Measurements from ENCODE around the gene AP1AR.
"Not testable (repeated sequence)": the region's sequence is repeated elsewhere in the genome, so short reads cannot be mapped to it uniquely, and the experiment has no call there.

Gene AP1AR

GRCh38 chr4:112231779-112232713, at the start of gene AP1AR:
Gene AP1AR, plus strand, starts transcription at chr4:112231787. Its CDS starts 305 bp downstream, at chr4:112232092.
- peak; percentile 51 for DNase-seq (ENCODE audit: low read depth)

DNA sequence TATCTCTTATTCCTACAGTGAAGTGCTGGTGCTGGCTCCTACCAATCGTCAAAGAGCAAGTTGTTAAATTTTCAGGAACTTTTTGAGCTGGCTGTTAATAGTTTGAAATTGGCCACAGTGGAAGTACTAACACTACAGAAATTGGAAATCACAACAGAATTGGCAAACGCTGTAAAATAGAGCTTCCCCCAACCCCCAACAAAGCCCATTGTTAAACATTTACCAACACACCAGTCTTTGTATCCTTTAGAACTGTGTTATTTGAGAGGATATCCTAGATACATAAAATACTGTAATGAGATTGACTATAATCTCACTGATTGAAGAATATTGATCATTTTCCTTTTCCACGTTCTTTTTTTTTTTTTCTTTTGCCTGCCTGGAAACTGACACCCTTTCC, 49.0 kb upstream of the AP1AR start:
- DNase-seq (ENCODE audit: low read depth), result no peak

GRCh38 chr4:112183252-112183651, 48.3 kb upstream of the AP1AR start:
- DNase-seq (ENCODE audit: low read depth), result no peak

DNA sequence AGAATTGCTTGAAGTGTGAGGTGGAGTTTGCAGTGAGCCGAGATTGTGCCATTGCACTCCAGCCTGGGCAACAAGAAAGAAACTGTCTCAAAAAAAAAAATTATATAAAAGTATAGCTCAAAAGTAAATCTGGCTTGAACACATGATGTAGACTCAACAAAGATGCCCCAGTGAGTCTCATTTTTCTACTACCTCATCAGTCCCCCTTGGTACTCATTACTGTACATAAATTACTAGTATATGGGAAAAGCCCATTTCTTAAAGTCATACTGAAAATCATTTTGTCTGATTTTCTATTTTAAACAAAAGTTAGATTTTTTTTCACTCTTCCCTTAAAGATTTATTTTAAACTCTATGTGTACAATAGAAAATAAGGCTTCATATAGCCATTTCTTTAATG, 47.1 kb upstream of the AP1AR start:
- DNase-seq (ENCODE audit: low read depth), result no peak

DNA sequence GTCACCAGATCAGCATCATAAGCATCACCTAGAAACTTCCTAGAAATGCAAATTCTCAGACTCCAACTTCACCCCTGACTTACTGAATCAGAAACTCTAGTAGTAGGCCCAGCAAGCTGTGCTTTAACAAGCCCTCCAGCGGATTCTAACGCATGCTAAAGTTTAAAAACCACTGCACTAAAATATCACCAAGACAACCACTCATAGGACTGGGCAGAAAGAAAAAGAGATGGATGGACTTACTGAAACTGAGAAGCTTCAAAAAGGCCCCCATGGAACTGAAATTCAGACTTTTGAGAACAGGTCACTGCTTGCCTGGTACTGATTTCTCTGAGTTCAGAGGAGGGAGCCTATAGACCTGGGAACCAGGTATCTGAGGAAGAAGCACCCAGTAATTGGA, 46.3 kb upstream of the AP1AR start:
- DNase-seq (ENCODE audit: low read depth), result no peak

- DNase-seq (ENCODE audit: low read depth), result no peak
These were observed 45.6 kb upstream of the AP1AR start for GRCh38 chr4:112185740-112186670.

DNA sequence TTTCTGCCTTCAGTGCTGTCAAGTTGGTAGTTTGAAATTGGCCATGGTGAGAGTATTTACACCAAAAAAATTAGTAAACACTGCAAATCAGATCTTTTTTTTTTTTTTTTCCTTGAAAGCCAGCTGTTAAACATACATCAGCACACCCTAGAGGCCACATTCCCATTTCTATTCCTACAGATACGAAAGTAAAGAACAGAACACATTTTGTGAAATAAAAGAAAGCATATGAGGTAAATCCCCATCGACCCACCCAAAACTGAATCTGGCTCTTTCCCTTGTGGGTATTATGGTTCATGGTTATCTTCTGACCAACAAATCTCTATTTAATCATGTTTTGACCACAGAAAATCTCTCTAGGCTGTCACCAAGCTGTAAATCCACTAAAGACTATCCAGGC, 41.8 kb upstream of the AP1AR start:
- DNase-seq (ENCODE audit: low read depth), result no peak

- no peak for DNase-seq (ENCODE audit: low read depth)
These were observed 40.9 kb upstream of the AP1AR start for GRCh38 chr4:112190684-112191083.

GRCh38 chr4:112196461-112196860, 35.1 kb upstream of the AP1AR start:
- no peak for DNase-seq (ENCODE audit: low read depth)

DNA sequence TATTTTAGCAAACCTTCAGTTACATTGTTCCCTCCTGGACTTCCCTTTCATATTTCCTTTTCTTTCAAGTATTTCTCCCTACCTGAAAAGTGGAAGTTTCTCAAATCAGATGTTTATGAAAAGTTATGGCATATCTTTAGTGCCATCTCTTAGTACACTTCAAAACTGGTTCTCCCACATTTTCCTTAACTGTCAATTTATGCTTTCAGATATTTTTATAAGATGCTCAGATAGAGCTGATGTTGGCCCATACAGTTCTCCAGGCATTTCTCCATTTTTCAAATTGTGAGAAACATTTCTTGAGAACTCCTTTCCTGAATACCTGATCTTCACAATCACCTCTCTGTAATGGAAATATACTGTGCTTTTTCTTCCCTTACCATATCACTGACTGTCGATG, 32.5 kb upstream of the AP1AR start:
- no peak for DNase-seq (ENCODE audit: low read depth)

GRCh38 chr4:112201915-112202505, 29.6 kb upstream of the AP1AR start:
- DNase-seq (ENCODE audit: low read depth), result no peak

GRCh38 chr4:112203593-112203992, 28.0 kb upstream of the AP1AR start:
- DNase-seq (ENCODE audit: low read depth), result no peak

- DNase-seq (ENCODE audit: low read depth), result no peak
These were observed 25.2 kb upstream of the AP1AR start for GRCh38 chr4:112206431-112206830.

DNA sequence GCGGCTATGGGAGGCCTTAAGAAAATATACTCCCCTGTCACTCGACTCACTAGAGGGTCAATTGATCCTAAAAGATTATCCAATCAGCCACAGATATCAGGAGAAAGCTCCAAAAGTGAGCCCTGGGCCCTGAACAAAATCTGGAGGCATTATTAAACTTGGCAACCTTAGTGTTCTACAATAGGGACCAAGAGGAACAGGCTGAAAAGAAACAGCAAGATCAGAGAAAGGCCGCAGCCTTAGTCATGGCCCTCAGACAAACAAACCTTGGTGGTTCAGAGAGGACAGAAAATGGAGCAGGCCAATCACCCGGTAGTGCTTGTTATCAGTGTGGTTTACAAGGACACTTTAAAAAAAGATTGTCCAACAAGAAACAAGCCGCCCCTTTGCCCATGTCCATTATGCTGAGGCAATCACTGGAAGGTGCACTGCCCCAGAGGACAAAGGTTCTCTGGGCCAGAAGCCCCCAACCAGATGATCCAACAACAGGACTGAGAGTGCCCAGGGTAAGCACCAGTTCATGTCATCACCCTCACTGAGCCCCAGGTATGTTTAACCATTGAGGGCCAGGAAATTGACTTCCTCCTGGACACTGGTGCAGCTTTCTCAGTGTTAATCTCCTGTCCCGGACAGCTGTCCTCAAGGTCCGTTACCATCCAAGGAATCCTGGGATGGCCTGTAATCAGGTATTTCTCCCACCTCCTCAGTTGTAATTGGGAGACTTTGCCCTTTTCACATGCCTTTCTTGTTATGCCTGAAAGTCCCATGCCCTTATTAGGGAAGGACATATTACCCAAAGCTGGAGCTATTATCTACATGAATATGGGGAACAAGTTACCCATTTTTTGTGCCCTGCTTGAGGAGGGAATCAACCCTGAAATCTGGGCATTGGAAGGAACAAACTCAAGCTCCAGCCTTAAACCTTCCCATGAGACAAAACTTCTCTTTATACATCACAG, 23.2 kb upstream of the AP1AR start:
- DNase-seq (ENCODE audit: low read depth), result not testable (repeated sequence)

DNA sequence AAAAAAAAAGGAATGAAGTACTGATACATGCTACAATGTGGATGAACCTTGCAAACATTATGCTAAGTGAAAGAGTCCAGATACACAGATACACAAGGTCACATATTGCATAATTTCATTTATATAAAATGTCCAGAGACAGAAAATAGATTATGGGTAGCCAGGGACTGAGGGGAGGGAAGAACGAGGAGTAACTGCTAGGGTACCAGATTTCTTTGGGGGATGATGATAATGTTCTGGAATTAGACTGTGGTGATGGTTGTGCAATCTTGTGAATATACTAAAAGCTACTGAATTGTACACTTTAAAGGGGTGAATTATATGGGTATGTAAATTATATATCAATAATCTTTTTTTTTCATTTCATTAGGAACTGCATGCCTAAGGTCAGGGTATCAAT, 20.8 kb upstream of the AP1AR start:
- DNase-seq (ENCODE audit: low read depth), result no peak

- no peak for DNase-seq (ENCODE audit: low read depth)
These were observed 18.5 kb upstream of the AP1AR start for GRCh38 chr4:112213091-112213490.

DNA sequence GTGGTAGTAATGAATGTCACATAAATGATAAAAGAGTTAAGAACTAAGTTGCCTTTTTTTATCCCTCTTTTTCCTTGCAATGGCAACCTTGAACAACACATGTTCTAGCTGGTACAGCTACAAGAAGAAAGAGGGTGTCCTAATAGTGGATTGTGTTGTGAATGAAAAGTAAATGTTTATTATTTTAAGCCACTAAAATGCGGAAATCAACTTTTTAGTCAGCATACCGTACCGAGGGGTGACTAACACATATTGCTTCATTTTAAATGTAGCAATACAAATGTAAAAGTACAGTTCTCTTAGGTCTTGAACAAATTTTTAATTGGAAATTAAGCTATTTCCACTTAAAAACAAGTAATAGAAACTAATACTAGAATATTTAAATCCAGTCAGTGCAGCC, 17.7 kb upstream of the AP1AR start:
- DNase-seq (ENCODE audit: low read depth), result no peak

DNA sequence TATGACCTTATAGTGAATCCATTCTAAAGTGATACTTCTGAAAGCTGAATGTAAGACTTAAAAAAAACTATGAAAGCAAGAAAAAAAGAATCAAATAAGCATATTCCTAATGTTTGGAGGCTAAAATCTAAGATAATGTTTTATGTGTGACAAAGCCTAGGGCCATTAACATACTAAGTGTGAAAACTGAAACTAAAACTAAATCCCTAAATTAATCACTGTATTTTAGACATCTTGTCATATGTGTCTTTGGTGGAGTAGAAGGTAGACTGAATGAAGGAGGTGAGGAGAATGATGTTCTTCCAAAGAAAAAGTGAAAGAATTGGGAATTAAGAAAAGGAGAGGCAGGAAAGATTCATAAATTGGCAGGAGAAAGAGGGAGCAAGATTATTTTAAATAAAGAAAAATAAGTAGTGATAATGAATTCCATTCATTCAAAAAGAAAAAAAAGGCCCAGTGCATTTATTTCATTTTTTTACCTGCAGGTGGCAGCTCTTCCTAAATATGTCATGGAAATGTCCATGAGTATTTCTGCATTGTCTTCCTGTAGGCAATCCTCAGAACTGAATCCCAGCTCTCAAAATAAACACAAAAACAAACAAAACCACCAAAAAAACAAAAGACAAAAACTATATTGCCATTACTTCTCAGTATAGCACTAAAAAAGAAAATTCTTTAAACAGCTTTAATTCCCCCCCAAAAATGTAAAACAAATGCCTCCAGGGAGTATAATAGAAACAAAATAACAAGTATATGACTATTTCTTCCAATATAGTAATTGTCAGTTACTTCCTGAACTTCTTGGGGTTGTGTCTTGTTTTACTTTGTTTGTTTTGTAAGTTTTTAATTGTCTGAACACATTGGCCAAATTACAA, 17.0 kb upstream of the AP1AR start:
- DNase-seq (ENCODE audit: low read depth), result no peak

DNA sequence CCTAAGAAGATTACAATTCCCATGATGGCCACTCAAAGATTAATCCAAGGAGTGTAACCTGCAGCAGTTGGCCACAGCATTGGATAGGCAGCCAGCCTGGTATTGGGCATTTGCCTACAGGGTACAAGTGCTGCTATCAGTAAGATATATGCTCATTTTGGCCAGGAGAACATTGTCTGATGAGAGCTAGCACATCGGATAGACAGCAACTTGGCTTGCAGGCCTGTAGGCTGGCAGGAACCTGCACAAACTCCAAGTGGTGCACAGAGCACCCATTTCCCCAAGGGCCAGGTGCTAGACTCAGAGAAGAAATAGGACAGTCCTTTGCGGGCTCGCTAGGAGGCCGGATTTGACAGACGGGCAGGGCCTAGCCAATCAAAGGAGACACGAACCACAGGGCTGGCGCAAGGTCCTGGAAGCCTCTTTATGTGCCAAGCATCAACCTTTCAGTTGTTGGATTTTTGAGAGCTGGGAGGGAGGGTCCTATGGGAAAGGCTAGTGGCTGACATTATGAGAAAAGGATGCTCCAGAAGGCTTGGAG, 11.7 kb upstream of the AP1AR start:
- DNase-seq (ENCODE audit: low read depth), result no peak

Measured in stimulated activated CD8-positive, alpha-beta memory T cell treated with anti-CD3 and anti-CD28 coated beads, Interleukin-15, amount 100 ng/mL, for 24 hours (primary cell).